T-helper 22 cell (primary cell): Measurements from ENCODE around the gene FXYD3.
"Not testable (repeated sequence)": the region's sequence is repeated elsewhere in the genome, so short reads cannot be mapped to it uniquely, and the experiment has no call there.

Experiments
- DNase-seq: peaks from one replicate; pipeline ENCODE4 v3.0.0-alpha.2; 2020; ENCODE audit warnings: low read depth

FXYD3 gene

GRCh38 chr19:35142606-35143230, 27.1 kb downstream of the FXYD3 start:
- DNase-seq = peak; percentile 46

- peak; percentile 17 for DNase-seq
These were observed 27.6 kb downstream of the FXYD3 start, which contains the start of gene FXYD7 for GRCh38 chr19:35143231-35143715. Gene FXYD7, plus strand, starts transcription at chr19:35143255. Its CDS starts 79 bp downstream, at chr19:35143334.

GRCh38 chr19:35143818-35144217, 28.2 kb downstream of the FXYD3 start:
- no peak for DNase-seq

- no peak for DNase-seq
These were observed 28.6 kb downstream of the FXYD3 start for GRCh38 chr19:35144259-35144599.

GRCh38 chr19:35144600-35145436, 29.2 kb downstream of the FXYD3 start:
- peak; percentile 26 for DNase-seq

GRCh38 chr19:35146746-35147459, 31.3 kb downstream of the FXYD3 start:
- DNase-seq = no peak

- DNase-seq = no peak
These were observed 33.8 kb downstream of the FXYD3 start for GRCh38 chr19:35149463-35149862.

- DNase-seq = no peak
These were observed 34.8 kb downstream of the FXYD3 start for GRCh38 chr19:35150445-35150844.

GRCh38 chr19:35151273-35152065, 35.8 kb downstream of the FXYD3 start:
- no peak for DNase-seq

GRCh38 chr19:35153129-35153522, 37.5 kb downstream of the FXYD3 start:
- not testable (repeated sequence) for DNase-seq

- peak; percentile 48 for DNase-seq
These were observed 38.3 kb downstream of the FXYD3 start for GRCh38 chr19:35153701-35154524.

GRCh38 chr19:35154525-35155406, 39.1 kb downstream of the FXYD3 start, which contains the start of gene FXYD5:
Gene FXYD5, plus strand, starts transcription at chr19:35154735. Its CDS starts 816 bp downstream, at chr19:35155551.
- peak; percentile 61 for DNase-seq

GRCh38 chr19:35155441-35155840, 39.8 kb downstream of the FXYD3 start:
- DNase-seq = no peak

- DNase-seq = no peak
These were observed 40.5 kb downstream of the FXYD3 start for GRCh38 chr19:35155981-35156672.

GRCh38 chr19:35156673-35157014, 41.0 kb downstream of the FXYD3 start:
- no peak for DNase-seq

GRCh38 chr19:35157431-35157830, 41.8 kb downstream of the FXYD3 start:
- no peak for DNase-seq

GRCh38 chr19:35159606-35160005, 44.0 kb downstream of the FXYD3 start:
- DNase-seq = no peak

- DNase-seq = no peak
These were observed 45.2 kb downstream of the FXYD3 start for GRCh38 chr19:35160629-35161433.

GRCh38 chr19:35161434-35161743, 45.8 kb downstream of the FXYD3 start:
- DNase-seq = no peak
